PFSK-1 (cell line): ENCODE measurements around the gene LGR5.

Experiments used
- FOXP2 ChIP-seq: optimal IDR thresholded peaks from 2 replicates; pipeline ENCODE3; 2011; ENCODE audit warnings: borderline replicate concordance, control low read depth, inconsistent platforms; ENCODE audit not compliant: insufficient read depth; ENCODE audit errors: extremely low read length, extremely low read depth
- POLR2AphosphoS5 ChIP-seq: IDR thresholded peaks from 2 replicates; pipeline ENCODE4 v1.6.1; 2012; ENCODE audit warnings: low read depth, mild to moderate bottlenecking, control low read depth, low read length, moderate library complexity
- REST ChIP-seq, 2 experiments: IDR thresholded peaks; 2 replicates each; pipeline versions ENCODE4 v1.6.1 to v1.8.0; 2011 to 2012; ENCODE audit warnings: low read depth in 2 of 2, low read length in 2 of 2, control low read depth in 1 of 2, inconsistent platforms in 1 of 2, mild to moderate bottlenecking in 1 of 2, moderate library complexity in 1 of 2; ENCODE audit not compliant: insufficient read depth in 1 of 2
- SIN3A ChIP-seq: IDR thresholded peaks from 2 replicates; pipeline ENCODE4 v1.6.1; 2012; ENCODE audit warnings: mild to moderate bottlenecking, low read length, moderate library complexity, borderline replicate concordance; ENCODE audit not compliant: insufficient read depth
- TAF1 ChIP-seq: IDR thresholded peaks from 2 replicates; pipeline ENCODE4 v1.6.1; 2012; ENCODE audit warnings: low read length, control low read depth, borderline replicate concordance; ENCODE audit not compliant: insufficient read depth

The LGR5 gene

GRCh38 chr12:71594214-71594948, 154.8 kb downstream of the LGR5 start:
- TF ChIP-seq SIN3A (no peak), FOXP2 (no peak), POLR2AphosphoS5 (no peak), REST (IDR thresholded peaks at IDR 0.05; ENCODE audit: insufficient read depth in 1 of 2, low read depth in 2 of 2, low read length in 2 of 2) (no peak), TAF1 (no peak)

GRCh38 chr12:71599210-71599609, 159.6 kb downstream of the LGR5 start:
- TF ChIP-seq REST (IDR thresholded peaks at IDR 0.05; ENCODE audit: insufficient read depth in 1 of 2, low read depth in 2 of 2, low read length in 2 of 2) (no peak), SIN3A (no peak), TAF1 (no peak), FOXP2 (no peak), POLR2AphosphoS5 (no peak)

GRCh38 chr12:71601546-71601945, 161.9 kb downstream of the LGR5 start:
- TF ChIP-seq POLR2AphosphoS5 = no peak
- TF ChIP-seq SIN3A = no peak

GRCh38 chr12:71602761-71603577, 163.4 kb downstream of the LGR5 start:
- TF ChIP-seq POLR2AphosphoS5 (no peak), FOXP2 (no peak), REST (IDR thresholded peaks at IDR 0.05; ENCODE audit: insufficient read depth in 1 of 2, low read depth in 2 of 2, low read length in 2 of 2) (no peak), SIN3A (no peak), TAF1 (no peak)

GRCh38 chr12:71605039-71605438, 165.4 kb downstream of the LGR5 start:
- TF ChIP-seq TAF1 (no peak), FOXP2 (no peak), POLR2AphosphoS5 (no peak), REST (IDR thresholded peaks at IDR 0.05; ENCODE audit: insufficient read depth in 1 of 2, low read depth in 2 of 2, low read length in 2 of 2) (no peak), SIN3A (no peak)
